ENCODE data around the gene SWT1. TPM values are rescaled to one million over a fixed set of nuclear protein-coding genes. Genes with fewer than 3 reads are reported as not detected.
"Not testable (repeated sequence)": the region's sequence is repeated elsewhere in the genome, so short reads cannot be mapped to it uniquely, and the experiment has no call there.

SWT1 gene
- total RNA-seq, 1 experiment from 2014 or later: 3.6 TPM

DNA sequence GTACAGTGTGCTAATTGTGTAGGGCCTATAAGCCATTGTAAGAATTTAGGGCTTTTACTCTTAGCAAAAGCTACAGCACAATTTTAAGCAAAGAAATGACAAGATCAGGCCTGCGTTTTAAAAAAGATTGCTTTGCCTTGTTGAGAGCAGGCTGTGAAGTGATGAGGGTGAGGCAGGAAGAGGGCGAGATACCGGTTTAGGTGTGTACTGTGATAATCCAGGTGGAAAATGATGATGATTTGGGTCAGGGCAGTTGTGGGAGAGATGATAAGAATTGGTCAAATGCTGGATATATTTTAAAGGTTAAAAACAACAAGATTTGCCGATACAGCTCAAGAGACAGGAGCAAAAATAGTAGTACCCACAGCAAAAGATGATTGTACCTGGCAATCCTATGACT, 72.0 kb downstream of the SWT1 start:
- Histone ChIP-seq H3K27me3 (ENCODE audit: insufficient read depth, low read depth) (no peaks in the 10 kb centered on the region), H3K4me2 (no peak overlapping the region), H3F3A (ENCODE audit: insufficient read depth, low read depth) (no peaks in the 10 kb centered on the region), H3K27ac (no peak overlapping the region), H3K79me2 (ENCODE audit: low read depth) (no peaks in the 10 kb centered on the region), H3K9me2 (ENCODE audit: insufficient read depth) (no peaks in the 10 kb centered on the region), H2AFZ (no peak overlapping the region), H4K20me1 (ENCODE audit: insufficient read depth) (no peaks in the 10 kb centered on the region), H3K9me3 (ENCODE audit: insufficient read depth, low read depth) (no peaks in the 10 kb centered on the region), H3K36me3 (ENCODE audit: low read depth) (no peaks in the 10 kb centered on the region), H3K4me1 (replicated peaks; ENCODE audit: insufficient read depth) (no peaks in the 10 kb centered on the region), H3K4me3 (no peak overlapping the region)
- TF ChIP-seq, protein P1, sequence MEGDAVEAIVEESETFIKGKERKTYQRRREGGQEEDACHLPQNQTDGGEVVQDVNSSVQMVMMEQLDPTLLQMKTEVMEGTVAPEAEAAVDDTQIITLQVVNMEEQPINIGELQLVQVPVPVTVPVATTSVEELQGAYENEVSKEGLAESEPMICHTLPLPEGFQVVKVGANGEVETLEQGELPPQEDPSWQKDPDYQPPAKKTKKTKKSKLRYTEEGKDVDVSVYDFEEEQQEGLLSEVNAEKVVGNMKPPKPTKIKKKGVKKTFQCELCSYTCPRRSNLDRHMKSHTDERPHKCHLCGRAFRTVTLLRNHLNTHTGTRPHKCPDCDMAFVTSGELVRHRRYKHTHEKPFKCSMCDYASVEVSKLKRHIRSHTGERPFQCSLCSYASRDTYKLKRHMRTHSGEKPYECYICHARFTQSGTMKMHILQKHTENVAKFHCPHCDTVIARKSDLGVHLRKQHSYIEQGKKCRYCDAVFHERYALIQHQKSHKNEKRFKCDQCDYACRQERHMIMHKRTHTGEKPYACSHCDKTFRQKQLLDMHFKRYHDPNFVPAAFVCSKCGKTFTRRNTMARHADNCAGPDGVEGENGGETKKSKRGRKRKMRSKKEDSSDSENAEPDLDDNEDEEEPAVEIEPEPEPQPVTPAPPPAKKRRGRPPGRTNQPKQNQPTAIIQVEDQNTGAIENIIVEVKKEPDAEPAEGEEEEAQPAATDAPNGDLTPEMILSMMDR (conservative IDR thresholded peaks at IDR 0.05): no peak
- no peak for TF ChIP-seq EZH2 (IDR thresholded peaks at IDR 0.05; ENCODE audit: low read depth)
- no TSS peak for BruUV-seq (replicated peaks)
- intact Hi-C loops (cut with micrococcal nuclease; ENCODE audit: unreplicated experiment): no loop called here
- DNase-seq: no peak
- POLR2A ChIA-PET (ENCODE audit: unreplicated experiment): no interaction called here
- CTCF ChIA-PET: no interaction called here

DNA sequence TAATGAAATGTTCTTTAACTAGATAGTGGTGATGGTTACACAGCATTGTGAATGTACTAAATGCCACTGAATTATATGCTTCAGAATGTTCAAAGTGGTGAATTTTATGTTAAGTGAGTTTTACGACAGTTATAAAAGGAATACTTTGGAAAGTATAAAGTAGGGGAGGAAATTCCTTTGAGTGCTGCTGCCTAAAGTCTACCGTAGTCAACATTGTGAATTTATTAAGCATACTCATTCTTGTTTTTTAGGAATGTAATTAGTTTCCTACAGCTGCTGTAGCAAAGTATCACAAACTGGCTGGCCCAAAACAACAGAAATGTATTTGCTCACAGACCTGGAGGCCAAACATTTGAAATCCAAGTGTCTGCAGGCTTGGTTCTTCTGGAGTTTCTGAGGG, 73.0 kb downstream of the SWT1 start:
- no peak overlapping the region for H3K4me2 ChIP-seq
- intact Hi-C loops (cut with micrococcal nuclease; ENCODE audit: unreplicated experiment): no loop called here
- no peak for DNase-seq

DNA sequence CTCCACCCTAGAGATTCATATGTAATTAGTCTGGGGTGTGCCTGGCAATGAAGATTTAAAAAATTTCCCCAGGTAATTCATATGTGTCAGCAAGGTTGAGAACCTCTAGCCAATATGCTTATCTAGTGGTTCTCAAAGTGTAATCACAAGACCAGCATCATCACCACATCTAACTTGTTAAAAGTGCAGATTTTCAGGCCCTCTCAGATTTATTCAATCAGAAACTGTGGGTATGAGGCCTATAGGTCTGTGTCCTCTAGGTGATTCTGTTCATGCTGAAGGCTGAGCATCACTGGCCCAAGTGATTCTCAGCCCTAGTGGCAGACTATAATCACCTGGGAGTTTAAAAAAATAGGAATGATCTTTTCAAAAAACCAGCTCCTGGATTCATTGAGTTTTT, 75.9 kb downstream of the SWT1 start:
- no peaks in the 10 kb centered on the region for H3K79me2 ChIP-seq (ENCODE audit: low read depth)
- no peak overlapping the region for H2AFZ ChIP-seq
- no peak for DNase-seq
- H3F3A ChIP-seq (ENCODE audit: insufficient read depth, low read depth): no peaks in the 10 kb centered on the region
- H3K9me2 ChIP-seq (ENCODE audit: insufficient read depth): no peaks in the 10 kb centered on the region
- H3K4me1 ChIP-seq (replicated peaks; ENCODE audit: insufficient read depth): no peaks in the 10 kb centered on the region
- BruUV-seq (replicated peaks): no TSS peak
- TF ChIP-seq, protein P1 (conservative IDR thresholded peaks at IDR 0.05): no peak
- no peak for TF ChIP-seq EZH2 (IDR thresholded peaks at IDR 0.05; ENCODE audit: low read depth)
- H3K27ac ChIP-seq: no peak overlapping the region
- H3K36me3 ChIP-seq (ENCODE audit: low read depth): no peaks in the 10 kb centered on the region
- POLR2A ChIA-PET (ENCODE audit: unreplicated experiment): no interaction called here
- no peak overlapping the region for H3K4me3 ChIP-seq
- no peak overlapping the region for H3K4me2 ChIP-seq
- H4K20me1 ChIP-seq (ENCODE audit: insufficient read depth): no peaks in the 10 kb centered on the region
- intact Hi-C loops (cut with micrococcal nuclease; ENCODE audit: unreplicated experiment): no loop called here
- no peaks in the 10 kb centered on the region for H3K9me3 ChIP-seq (ENCODE audit: insufficient read depth, low read depth)
- CTCF ChIA-PET: no interaction called here
- H3K27me3 ChIP-seq (ENCODE audit: insufficient read depth, low read depth): no peaks in the 10 kb centered on the region

More for the DNA sequence above, 73.0 kb downstream of the SWT1 start:
- Histone ChIP-seq H3K4me3 (no peak overlapping the region), H3K36me3 (ENCODE audit: low read depth) (no peaks in the 10 kb centered on the region), H3K27ac (no peak overlapping the region), H2AFZ (no peak overlapping the region), H3K9me2 (ENCODE audit: insufficient read depth) (no peaks in the 10 kb centered on the region), H3K4me1 (replicated peaks; ENCODE audit: insufficient read depth) (no peaks in the 10 kb centered on the region), H3F3A (ENCODE audit: insufficient read depth, low read depth) (no peaks in the 10 kb centered on the region), H3K9me3 (ENCODE audit: insufficient read depth, low read depth) (no peaks in the 10 kb centered on the region), H3K79me2 (ENCODE audit: low read depth) (no peaks in the 10 kb centered on the region), H3K27me3 (ENCODE audit: insufficient read depth, low read depth) (no peaks in the 10 kb centered on the region), H4K20me1 (ENCODE audit: insufficient read depth) (no peaks in the 10 kb centered on the region)
- POLR2A ChIA-PET (ENCODE audit: unreplicated experiment): no interaction called here
- CTCF ChIA-PET: no interaction called here
- no TSS peak for BruUV-seq (replicated peaks)
- TF ChIP-seq, protein P1 (conservative IDR thresholded peaks at IDR 0.05): no peak
- no peak for TF ChIP-seq EZH2 (IDR thresholded peaks at IDR 0.05; ENCODE audit: low read depth)

DNA sequence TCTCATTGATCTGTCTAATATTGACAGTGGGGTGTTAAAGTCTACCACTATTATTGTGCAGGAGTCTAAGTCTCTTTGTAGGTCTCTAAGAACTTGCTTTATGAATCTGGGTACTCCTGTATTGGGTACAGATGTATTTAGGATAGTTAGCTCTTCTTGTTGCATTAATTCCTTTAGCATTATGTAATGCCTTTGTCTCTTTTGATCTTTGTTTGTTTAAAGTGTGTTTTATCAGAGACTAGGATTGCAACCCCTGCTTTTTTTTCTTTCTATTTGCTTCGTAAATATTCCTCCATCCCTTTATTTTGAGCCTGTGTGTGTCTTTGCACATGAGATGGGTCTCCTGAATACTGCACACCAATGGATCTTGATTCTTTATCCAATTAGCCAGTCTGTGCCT, 77.2 kb downstream of the SWT1 start:
- BruUV-seq (replicated peaks); H3K9me3 ChIP-seq (ENCODE audit: insufficient read depth, low read depth); H3K27ac ChIP-seq; H4K20me1 ChIP-seq (ENCODE audit: insufficient read depth); H2AFZ ChIP-seq; CTCF ChIA-PET; POLR2A ChIA-PET (ENCODE audit: unreplicated experiment); H3K4me1 ChIP-seq (replicated peaks; ENCODE audit: insufficient read depth); H3K79me2 ChIP-seq (ENCODE audit: low read depth); H3K36me3 ChIP-seq (ENCODE audit: low read depth); H3K4me2 ChIP-seq; H3K4me3 ChIP-seq; DNase-seq; H3K9me2 ChIP-seq (ENCODE audit: insufficient read depth); intact Hi-C loops (cut with micrococcal nuclease; ENCODE audit: unreplicated experiment); H3F3A ChIP-seq (ENCODE audit: insufficient read depth, low read depth); H3K27me3 ChIP-seq (ENCODE audit: insufficient read depth, low read depth): not testable (repeated sequence)

DNA sequence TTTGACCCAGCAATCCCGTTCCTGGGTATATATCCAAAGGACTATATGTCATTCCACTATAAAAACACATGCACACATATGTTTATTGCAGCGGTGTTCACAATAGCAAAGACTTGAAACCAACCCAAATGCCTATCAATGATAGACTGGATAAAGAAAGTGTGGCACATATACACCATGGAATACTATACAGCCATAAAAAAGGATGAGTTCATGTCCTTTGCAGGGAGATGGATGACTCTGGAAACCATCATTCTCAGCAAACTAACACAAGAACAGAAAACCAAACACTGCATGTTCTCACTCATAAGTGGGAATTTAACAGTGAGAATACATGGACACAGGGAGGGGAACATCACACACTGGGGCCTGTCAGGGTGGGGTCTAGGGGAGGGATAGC, 80.2 kb downstream of the SWT1 start:
- H3K36me3 ChIP-seq (ENCODE audit: low read depth); intact Hi-C loops (cut with micrococcal nuclease; ENCODE audit: unreplicated experiment); DNase-seq; H3K4me2 ChIP-seq; H3K79me2 ChIP-seq (ENCODE audit: low read depth); H2AFZ ChIP-seq; BruUV-seq (replicated peaks); H3K4me3 ChIP-seq; H3K9me2 ChIP-seq (ENCODE audit: insufficient read depth); H3F3A ChIP-seq (ENCODE audit: insufficient read depth, low read depth); H4K20me1 ChIP-seq (ENCODE audit: insufficient read depth); H3K4me1 ChIP-seq (replicated peaks; ENCODE audit: insufficient read depth); H3K27me3 ChIP-seq (ENCODE audit: insufficient read depth, low read depth); POLR2A ChIA-PET (ENCODE audit: unreplicated experiment); CTCF ChIA-PET; H3K27ac ChIP-seq; H3K9me3 ChIP-seq (ENCODE audit: insufficient read depth, low read depth): not testable (repeated sequence)
